ENCODE measurements around the gene TMEM179. TPM values are rescaled to one million over a fixed set of nuclear protein-coding genes. Genes with fewer than 3 reads are reported as not detected.

The TMEM179 gene
- total and polyA plus RNA-seq, 10 of the 15 experiments (the other 5 are each of a cell fraction or from before 2014, with no cell fraction given) = not detected

DNA sequence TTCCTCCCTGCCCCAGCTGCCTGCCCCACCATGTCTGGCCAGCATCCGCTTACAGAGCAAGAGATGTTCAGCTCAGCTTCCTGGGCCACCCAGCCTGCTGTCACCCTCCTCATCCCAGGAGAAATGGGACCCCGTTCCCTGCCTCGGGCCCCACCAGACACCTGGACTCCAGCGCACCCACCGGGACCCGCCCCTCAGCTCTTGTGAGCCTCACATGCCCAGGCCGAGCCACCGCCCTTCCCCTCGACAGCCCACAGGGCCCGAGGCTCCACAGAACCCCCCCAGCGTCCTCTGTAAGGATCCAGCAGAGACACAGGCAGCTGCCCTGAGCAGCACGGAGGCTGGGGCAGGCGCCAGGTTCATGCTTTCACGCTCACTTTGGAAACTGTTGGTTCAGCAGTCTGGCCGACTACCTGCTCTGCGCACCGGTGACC is 43.4 kb downstream of the TMEM179 start:
- Histone ChIP-seq H3K27me3 (replicated peaks in 1 of 2; ENCODE audit: control insufficient read depth in 2 of 2, insufficient read depth in 2 of 2, low read length in 1 of 2) (peaks cover 0 to 2% of the 10 kb centered on the region in 2 experiments; a peak in 1 of 4 replicates), H3K27ac (ENCODE audit: control insufficient read depth, insufficient read depth) (no peak overlapping the region), H3K9me3 (replicated peaks; ENCODE audit: control insufficient read depth, insufficient read depth, low read length) (no peaks in the 10 kb centered on the region), H3K9ac (ENCODE audit: control insufficient read depth, insufficient read depth, low read length) (no peak overlapping the region), H3K36me3 (ENCODE audit: control insufficient read depth in 2 of 2, insufficient read depth in 2 of 2, low read length in 1 of 2) (no peaks in the 10 kb centered on the region), H3K4me2 (ENCODE audit: control insufficient read depth, insufficient read depth) (no peak overlapping the region), H3K79me2 (ENCODE audit: control insufficient read depth, insufficient read depth, low read length) (no peaks in the 10 kb centered on the region), H3K4me3 (no peak overlapping the region), H4K20me1 (ENCODE audit: control insufficient read depth, insufficient read depth) (no peaks in the 10 kb centered on the region), H3K4me1 (ENCODE audit: control insufficient read depth, insufficient read depth, low read length) (no peaks in the 10 kb centered on the region), H2AFZ (ENCODE audit: control insufficient read depth, low read depth, low read length) (no peak overlapping the region)
- 34% methylated on average over 17 of the region's 17 CpGs for WGBS (ENCODE audit: insufficient coverage, insufficient replicate concordance, low lambda C conversion rate, missing lambda C conversion rate)
- intact Hi-C loops (cut with micrococcal nuclease; ENCODE audit: unreplicated experiment) (no loop called here), in situ Hi-C loops (cut with MboI) (loop anchor here (5.0 kb wide), 2 partner anchors 419 to 484 kb away; no protein-coding TSS in a partner anchor)
- ChIA-PET RAD21 (ENCODE audit: unreplicated experiment) (interaction anchor here (0.6 kb wide), 1 partner anchor 1817 kb away, joined by 3 read pairs; no protein-coding TSS in a partner anchor), POLR2A (no interaction called here), CTCF (interaction anchor here (0.6 kb wide), 1 partner anchor 387 kb away, joined by 3 read pairs; no protein-coding TSS in a partner anchor), SMC1A (ENCODE audit: uncharacterized antibody, unreplicated experiment) (no interaction called here)
- no peak for DNase-seq (ENCODE audit: low read depth, low spot score)
- no TSS peak for BruUV-seq (replicated peaks)
- no peak for TF ChIP-seq CHD4 (IDR thresholded peaks at IDR 0.05)
- no peak for FAIRE-seq
- ATAC-seq = no peak

- H3K9ac ChIP-seq (ENCODE audit: control insufficient read depth, insufficient read depth, low read length) = no peak overlapping the region
- no peak overlapping the region for H2AFZ ChIP-seq (ENCODE audit: control insufficient read depth, low read depth, low read length)
- H3K9me3 ChIP-seq (replicated peaks; ENCODE audit: control insufficient read depth, insufficient read depth, low read length) = no peaks in the 10 kb centered on the region
- H3K79me2 ChIP-seq (ENCODE audit: control insufficient read depth, insufficient read depth, low read length) = no peaks in the 10 kb centered on the region
- no TSS peak for BruUV-seq (replicated peaks)
- WGBS (ENCODE audit: insufficient coverage, insufficient replicate concordance, low lambda C conversion rate, missing lambda C conversion rate) = 0% methylated on average over 2 of the region's 3 CpGs
- no peak overlapping the region for H3K4me2 ChIP-seq (ENCODE audit: control insufficient read depth, insufficient read depth)
- DNase-seq (ENCODE audit: low read depth, low spot score) = no peak
- H3K27me3 ChIP-seq (replicated peaks in 1 of 2; ENCODE audit: control insufficient read depth in 2 of 2, insufficient read depth in 2 of 2, low read length in 1 of 2) = peaks cover 0 to 2% of the 10 kb centered on the region in 2 experiments; a peak in 1 of 4 replicates
- FAIRE-seq = no peak
- RAD21 ChIA-PET (ENCODE audit: unreplicated experiment) = interaction anchor here (0.6 kb wide), 1 partner anchor 1818 kb away, joined by 3 read pairs; no protein-coding TSS in a partner anchor
- no peak for ATAC-seq
- POLR2A ChIA-PET = no interaction called here
- in situ Hi-C loops (cut with MboI) (loop anchor here (5.0 kb wide), 2 partner anchors 418 to 483 kb away; no protein-coding TSS in a partner anchor), intact Hi-C loops (cut with micrococcal nuclease; ENCODE audit: unreplicated experiment) (no loop called here)
- H3K27ac ChIP-seq (ENCODE audit: control insufficient read depth, insufficient read depth) = no peak overlapping the region
- no peaks in the 10 kb centered on the region for H3K36me3 ChIP-seq (ENCODE audit: control insufficient read depth in 2 of 2, insufficient read depth in 2 of 2, low read length in 1 of 2)
- SMC1A ChIA-PET (ENCODE audit: uncharacterized antibody, unreplicated experiment) = interaction anchor here (0.5 kb wide), 1 partner anchor 21 kb away, joined by 3 read pairs; no protein-coding TSS in a partner anchor
- no peaks in the 10 kb centered on the region for H4K20me1 ChIP-seq (ENCODE audit: control insufficient read depth, insufficient read depth)
- no peaks in the 10 kb centered on the region for H3K4me1 ChIP-seq (ENCODE audit: control insufficient read depth, insufficient read depth, low read length)
- TF ChIP-seq BRCA1 (IDR thresholded peaks at IDR 0.05; ENCODE audit: low read depth, low read length) = no peak
- no peak for TF ChIP-seq HDGF (IDR thresholded peaks at IDR 0.05)
- TF ChIP-seq ASH2L (IDR thresholded peaks at IDR 0.05; ENCODE audit: borderline replicate concordance, low read depth) = no peak
- TF ChIP-seq KDM1A (IDR thresholded peaks at IDR 0.05; ENCODE audit: borderline replicate concordance) = no peak
- TF ChIP-seq BMI1 (IDR thresholded peaks at IDR 0.05; ENCODE audit: borderline replicate concordance) = no peak
- no peak for TF ChIP-seq TAF1 (IDR thresholded peaks at IDR 0.05; ENCODE audit: borderline replicate concordance, low read depth, low read length)
- no peak for TF ChIP-seq SUPT20H (IDR thresholded peaks at IDR 0.05; ENCODE audit: borderline replicate concordance, control insufficient read depth, low read depth, low read length)
- TF ChIP-seq EP300 (IDR thresholded peaks at IDR 0.05; ENCODE audit: borderline replicate concordance in 1 of 2, control insufficient read depth in 1 of 2, low read depth in 2 of 2, low read length in 2 of 2) = no peak
- no peak for TF ChIP-seq SP1 (IDR thresholded peaks at IDR 0.05; ENCODE audit: low read depth, low read length)
- no peak for TF ChIP-seq BHLHE40 (IDR thresholded peaks at IDR 0.05; ENCODE audit: borderline replicate concordance in 1 of 2, low read depth in 2 of 2, low read length in 1 of 2)
- TF ChIP-seq TARDBP (IDR thresholded peaks at IDR 0.05; ENCODE audit: borderline replicate concordance) = no peak
- TF ChIP-seq ZNF24 (IDR thresholded peaks at IDR 0.05) = no peak
- no peak for TF ChIP-seq MEF2B (IDR thresholded peaks at IDR 0.05; ENCODE audit: partially characterized antibody, poor library complexity, severe bottlenecking)
- no peak overlapping the region for H3K4me3 ChIP-seq
- CTCF ChIA-PET = no interaction called here
Measured at GRCh38 chr14:104560586-104560945, 44.0 kb downstream of the TMEM179 start.
